Lung (tissue), 12 donors: ENCODE measurements around the gene KRT80. TPM values are rescaled to one million over a fixed set of nuclear protein-coding genes. Genes with fewer than 3 reads are reported as not detected.

Experiments
- ATAC-seq: fragments of 200-7000 bp; cut with Tn5 transposase; one replicate; pipeline ENCODE4 v1.9.1; 2020; ENCODE audit warnings: moderate number of reproducible peaks; ENCODE audit not compliant: insufficient read depth, low FRiP score
- DNase-seq, 3 donors: peaks; one replicate each; pipeline ENCODE4 v3.0.0-alpha.2; 2013 to 2017
- H3K27ac ChIP-seq, 2 donors: one replicate each; pipeline ENCODE4 v1.5.1; 2013; ENCODE audit warnings: mild to moderate bottlenecking in 2 of 2, moderate library complexity in 2 of 2, control low read depth in 1 of 2, inconsistent platforms in 1 of 2, low read depth in 1 of 2, low read length in 1 of 2
- H3K27me3 ChIP-seq, 3 donors: one replicate each; pipeline ENCODE4 v1.5.1; 2013; ENCODE audit warnings: low read length in 2 of 3; ENCODE audit not compliant: control insufficient read depth in 3 of 3, insufficient read depth in 3 of 3
- H3K36me3 ChIP-seq, 4 donors: one replicate each; pipeline ENCODE4 v1.5.1; 2013; ENCODE audit warnings: low read length in 4 of 4, mild to moderate bottlenecking in 1 of 4, moderate library complexity in 1 of 4; ENCODE audit not compliant: control insufficient read depth in 4 of 4, insufficient read depth in 4 of 4
- H3K4me1 ChIP-seq, 5 donors: one replicate each; pipeline ENCODE4 v1.5.1; 2013; ENCODE audit warnings: low read length in 5 of 5, mild to moderate bottlenecking in 2 of 5, moderate library complexity in 1 of 5; ENCODE audit not compliant: control insufficient read depth in 5 of 5, insufficient read depth in 5 of 5
- H3K4me3 ChIP-seq: one replicate; pipeline ENCODE4 v1.5.1; 2013; ENCODE audit warnings: mild to moderate bottlenecking, control low read depth, moderate library complexity
- H3K9ac ChIP-seq, 2 donors: one replicate each; pipeline ENCODE4 v1.5.1; 2013; ENCODE audit warnings: low read length in 2 of 2, control low read depth in 1 of 2; ENCODE audit not compliant: insufficient read depth in 1 of 2
- H3K9me3 ChIP-seq, 4 donors: one replicate each; pipeline ENCODE4 v1.5.1; 2013; ENCODE audit warnings: low read length in 3 of 4, mild to moderate bottlenecking in 1 of 4, moderate library complexity in 1 of 4; ENCODE audit not compliant: control insufficient read depth in 4 of 4, insufficient read depth in 3 of 4
- WGBS, 2 donors: extraction: QIAGEN DNeasy Blood & Tissue Kit; methylation state at CpG; one replicate each; pipeline ENCODE4 v1.1.7; 2013; 5-methylcytosine and 5-hydroxymethylcytosine counted together
- polyA plus RNA-seq, 2 donors: library from polyadenylated mRNA; stranded (reverse); fragments of 200-250 nt; gene quantifications; one replicate each; pipeline ENCODE4 v1.2.1, GENCODE V29; 2013
- total RNA-seq, 2 donors: library from RNA; depleted of rRNA in 1 of 2; stranded (reverse); fragments of >200 nt in 1 of 2; gene quantifications; one replicate each; pipeline ENCODE4 v1.2.1, GENCODE V29; 2014 to 2021
- TF ChIP-seq, protein P1 (sequence below): IDR thresholded peaks from 2 replicates; pipeline ENCODE4 v1.5.1; 2012; ENCODE audit warnings: mild to moderate bottlenecking; ENCODE audit errors: control extremely low read depth, extremely low read depth
- donor health status: control.
- donor health status: control.
- donor health status: Bipolar disorder and iron deficiency.
- donor health status: healthy.
- donor health status: DM: yes; HTN: yes; CAD: no.

KRT80 gene
- total and polyA plus RNA-seq, 4 donors, result 1.8 to 15.5 (median 8.6) TPM

DNA sequence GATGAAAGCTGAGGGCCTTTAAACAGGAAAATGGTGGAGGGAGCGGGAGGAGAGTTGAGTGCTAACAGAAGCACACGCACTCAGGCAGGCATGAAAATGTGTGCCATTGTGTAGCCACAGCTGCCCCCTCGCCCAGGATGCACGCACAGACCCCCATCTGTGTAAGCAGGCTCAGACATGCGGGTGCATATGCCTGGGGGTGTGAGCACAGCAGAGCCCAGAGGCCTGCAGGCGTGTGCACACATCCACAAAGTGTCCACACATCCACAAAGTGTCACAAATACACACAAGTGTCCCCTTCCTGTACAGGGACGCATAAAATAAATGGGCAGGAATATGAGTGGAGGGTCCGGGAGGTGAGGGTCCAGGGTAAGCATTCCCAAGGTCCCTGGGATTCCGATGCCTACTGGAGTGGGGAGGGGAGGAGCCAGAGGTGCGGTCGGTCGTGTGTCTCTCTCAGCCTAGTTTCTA lies 40.4 kb upstream of the KRT80 start:
- 52 to 55% methylated on average over 12 of the region's 12 CpGs for WGBS, 2 donors
- Histone ChIP-seq H3K27ac (peak overlapping the region in 1 of 2 donors; percentile 92), H3K9ac (no peak overlapping the region), H3K36me3 (no peaks in the 10 kb centered on the region), H3K4me1 (peaks cover 0 to 20% (median 7%) of the 10 kb centered on the region in 5 donors), H3K27me3 (peaks cover 0 to 37% (median 27%) of the 10 kb centered on the region in 3 donors), H3K9me3 (no peaks in the 10 kb centered on the region), H3K4me3 (no peak overlapping the region)
- DNase-seq (no peak), ATAC-seq (no peak)
- TF ChIP-seq, protein P1, sequence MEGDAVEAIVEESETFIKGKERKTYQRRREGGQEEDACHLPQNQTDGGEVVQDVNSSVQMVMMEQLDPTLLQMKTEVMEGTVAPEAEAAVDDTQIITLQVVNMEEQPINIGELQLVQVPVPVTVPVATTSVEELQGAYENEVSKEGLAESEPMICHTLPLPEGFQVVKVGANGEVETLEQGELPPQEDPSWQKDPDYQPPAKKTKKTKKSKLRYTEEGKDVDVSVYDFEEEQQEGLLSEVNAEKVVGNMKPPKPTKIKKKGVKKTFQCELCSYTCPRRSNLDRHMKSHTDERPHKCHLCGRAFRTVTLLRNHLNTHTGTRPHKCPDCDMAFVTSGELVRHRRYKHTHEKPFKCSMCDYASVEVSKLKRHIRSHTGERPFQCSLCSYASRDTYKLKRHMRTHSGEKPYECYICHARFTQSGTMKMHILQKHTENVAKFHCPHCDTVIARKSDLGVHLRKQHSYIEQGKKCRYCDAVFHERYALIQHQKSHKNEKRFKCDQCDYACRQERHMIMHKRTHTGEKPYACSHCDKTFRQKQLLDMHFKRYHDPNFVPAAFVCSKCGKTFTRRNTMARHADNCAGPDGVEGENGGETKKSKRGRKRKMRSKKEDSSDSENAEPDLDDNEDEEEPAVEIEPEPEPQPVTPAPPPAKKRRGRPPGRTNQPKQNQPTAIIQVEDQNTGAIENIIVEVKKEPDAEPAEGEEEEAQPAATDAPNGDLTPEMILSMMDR, result no peak

DNA sequence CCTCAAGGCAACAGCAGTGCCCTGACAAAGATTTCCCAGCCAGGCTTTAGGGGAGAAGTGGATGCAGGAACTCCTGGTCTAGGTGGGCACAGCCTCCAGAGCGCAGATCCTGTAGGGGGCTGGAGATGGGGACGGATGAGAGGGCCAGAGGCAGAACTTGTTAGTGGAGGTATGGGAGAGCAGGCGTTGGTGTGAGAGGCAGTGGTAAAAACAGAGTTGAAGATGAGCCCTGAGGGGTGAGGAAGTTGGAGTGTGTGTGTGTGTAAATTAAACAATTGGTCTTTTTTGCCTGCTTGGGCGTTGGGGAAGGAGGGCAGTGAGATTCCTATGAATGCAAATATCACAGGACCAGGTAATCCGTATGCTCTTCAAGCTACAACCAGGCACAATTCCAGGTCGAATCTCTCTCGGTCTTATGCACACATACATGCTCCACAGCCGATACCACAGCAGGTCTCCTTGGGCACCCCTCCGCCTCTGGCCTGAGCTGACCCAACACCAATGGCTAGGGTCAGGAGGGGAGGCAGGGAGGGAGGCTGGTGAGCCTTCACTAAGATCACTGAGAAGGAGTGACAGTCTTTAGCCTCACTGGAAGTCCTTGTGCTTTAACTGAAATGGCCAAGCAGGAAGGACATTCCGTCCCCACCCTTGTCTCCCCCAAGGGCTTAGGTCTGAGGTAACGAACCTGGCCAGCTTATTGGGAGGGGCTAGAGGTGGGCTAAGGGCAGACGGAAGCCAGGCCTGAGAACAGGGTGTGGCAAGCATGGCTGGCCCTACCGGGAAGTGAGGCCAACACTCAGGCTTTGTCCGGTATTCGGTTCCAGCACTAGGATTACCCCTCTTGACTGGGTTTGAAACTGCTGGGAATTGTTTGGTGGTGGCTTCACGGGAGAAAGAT lies 39.7 kb upstream of the KRT80 start:
- Histone ChIP-seq H3K4me1 (peaks cover 0 to 19% (median 7%) of the 10 kb centered on the region in 5 donors), H3K9ac (no peak overlapping the region), H3K27ac (peak overlapping the region in 1 of 2 donors; percentile 92), H3K4me3 (no peak overlapping the region), H3K36me3 (no peaks in the 10 kb centered on the region), H3K9me3 (no peaks in the 10 kb centered on the region), H3K27me3 (peaks cover 0 to 35% (median 27%) of the 10 kb centered on the region in 3 donors)
- DNase-seq, result no peak
- TF ChIP-seq, protein P1, result no peak
- 58 to 69% methylated on average over 16 of the region's 16 CpGs for WGBS, 2 donors
- ATAC-seq, result peak; percentile 16

DNA sequence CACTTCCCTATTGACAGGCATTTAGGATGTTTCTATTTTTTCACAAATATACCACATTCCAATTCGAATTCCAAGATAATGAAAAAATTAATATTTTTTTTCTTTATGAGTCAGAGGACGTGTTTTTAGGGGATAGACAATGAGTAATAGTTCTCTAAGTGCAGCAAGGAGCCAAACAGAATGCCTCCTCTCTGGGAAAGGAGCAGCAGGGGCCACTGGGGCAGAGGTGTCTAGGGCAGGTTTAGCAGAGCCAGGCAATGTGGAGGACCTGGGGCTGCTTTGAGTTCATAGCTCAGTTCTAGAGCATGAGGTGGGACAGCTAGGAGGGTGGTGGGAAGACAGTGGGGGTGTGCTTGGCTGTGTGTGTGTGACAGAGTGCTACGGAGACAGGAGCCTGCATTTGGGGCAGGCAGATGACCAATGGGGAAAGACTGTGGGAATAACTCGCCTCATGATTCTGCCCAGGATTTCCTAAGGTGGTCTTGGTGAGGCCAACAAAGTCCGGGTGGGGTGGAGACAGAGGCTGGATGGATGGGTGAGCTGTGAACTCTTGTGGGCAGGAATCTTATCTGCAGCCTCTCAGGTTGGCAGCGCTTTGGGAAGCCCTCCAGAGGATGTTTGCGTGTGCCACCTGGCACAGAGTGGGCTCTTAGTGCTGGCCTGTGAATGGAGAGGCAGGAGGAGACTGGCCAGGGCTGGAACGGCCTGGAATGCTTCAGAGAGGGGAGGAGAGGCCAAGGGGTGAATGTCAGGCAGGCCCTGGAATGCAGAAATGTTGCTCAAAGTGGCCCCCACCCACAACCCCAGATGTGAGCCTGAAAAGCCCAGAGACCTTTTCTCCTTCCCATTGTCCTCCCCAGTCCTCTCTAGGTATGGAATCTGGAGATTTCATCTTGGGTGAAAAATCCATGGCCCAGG lies 38.8 kb upstream of the KRT80 start:
- ATAC-seq (peak; percentile 39), DNase-seq (no peak)
- TF ChIP-seq, protein P1, result no peak
- Histone ChIP-seq H3K4me3 (no peak overlapping the region), H3K27me3 (peaks cover 0 to 32% (median 27%) of the 10 kb centered on the region in 3 donors), H3K36me3 (no peaks in the 10 kb centered on the region), H3K4me1 (peaks cover 0 to 10% (median 7%) of the 10 kb centered on the region in 5 donors), H3K9ac (no peak overlapping the region), H3K9me3 (no peaks in the 10 kb centered on the region), H3K27ac (peak overlapping the region in 1 of 2 donors; percentile 92)
- WGBS, 2 donors, result 49 to 75% methylated on average over 8 of the region's 8 CpGs
